ENCODE results near the gene PIMREG.

The PIMREG gene

GRCh38 chr17:6435968-6436367 is 8.3 kb upstream of the PIMREG start:
- H3K79me2 ChIP-seq, result no peaks in the 10 kb centered on the region
- TF ChIP-seq CTCF (IDR thresholded peaks at IDR 0.05), result peak; percentile 74
- H3K27me3 ChIP-seq (ENCODE audit: control insufficient read depth, insufficient read depth, low read length), result no peaks in the 10 kb centered on the region
- no peak overlapping the region for H3K4me3 ChIP-seq (ENCODE audit: low read depth, low read length)
- H3K4me2 ChIP-seq (ENCODE audit: low read length), result no peak overlapping the region
- H3K4me1 ChIP-seq, result no peaks in the 10 kb centered on the region
- no peaks in the 10 kb centered on the region for H3K36me3 ChIP-seq (ENCODE audit: control insufficient read depth, insufficient read depth, low read length)
- no peak overlapping the region for H2AFZ ChIP-seq
- H3K9ac ChIP-seq, result no peak overlapping the region
- no peak overlapping the region for H3K27ac ChIP-seq
- no peaks in the 10 kb centered on the region for H3K9me3 ChIP-seq (ENCODE audit: control insufficient read depth, low read length)

- H3K36me3 ChIP-seq (ENCODE audit: control insufficient read depth, insufficient read depth, low read length), result no peaks in the 10 kb centered on the region
- H3K27ac ChIP-seq, result no peak overlapping the region
- no peaks in the 10 kb centered on the region for H3K4me1 ChIP-seq
- H3K79me2 ChIP-seq, result no peaks in the 10 kb centered on the region
- no peak overlapping the region for H3K4me2 ChIP-seq (ENCODE audit: low read length)
- H2AFZ ChIP-seq, result no peak overlapping the region
- no peak for TF ChIP-seq CTCF (IDR thresholded peaks at IDR 0.05)
- no peak overlapping the region for H3K4me3 ChIP-seq (ENCODE audit: low read depth, low read length)
- H3K27me3 ChIP-seq (ENCODE audit: control insufficient read depth, insufficient read depth, low read length), result no peaks in the 10 kb centered on the region
- H3K9me3 ChIP-seq (ENCODE audit: control insufficient read depth, low read length), result no peaks in the 10 kb centered on the region
- H3K9ac ChIP-seq, result no peak overlapping the region
Observed at GRCh38 chr17:6437466-6437865, 6.8 kb upstream of the PIMREG start.

GRCh38 chr17:6437956-6438355 is 6.3 kb upstream of the PIMREG start:
- no peak overlapping the region for H2AFZ ChIP-seq
- H3K36me3 ChIP-seq (ENCODE audit: control insufficient read depth, insufficient read depth, low read length), result no peaks in the 10 kb centered on the region
- H3K27ac ChIP-seq, result no peak overlapping the region
- H3K27me3 ChIP-seq (ENCODE audit: control insufficient read depth, insufficient read depth, low read length), result no peaks in the 10 kb centered on the region
- H3K4me1 ChIP-seq, result no peaks in the 10 kb centered on the region
- no peak overlapping the region for H3K9ac ChIP-seq
- no peaks in the 10 kb centered on the region for H3K79me2 ChIP-seq
- no peak overlapping the region for H3K4me2 ChIP-seq (ENCODE audit: low read length)
- no peaks in the 10 kb centered on the region for H3K9me3 ChIP-seq (ENCODE audit: control insufficient read depth, low read length)
- H3K4me3 ChIP-seq (ENCODE audit: low read depth, low read length), result no peak overlapping the region
- TF ChIP-seq CTCF (IDR thresholded peaks at IDR 0.05), result no peak

- Histone ChIP-seq H3K4me2 (ENCODE audit: low read length) (no peak overlapping the region), H3K4me1 (peaks cover 5% of the 10 kb centered on the region), H3K9ac (no peak overlapping the region), H3K27me3 (ENCODE audit: control insufficient read depth, insufficient read depth, low read length) (no peaks in the 10 kb centered on the region), H3K79me2 (no peaks in the 10 kb centered on the region), H3K4me3 (ENCODE audit: low read depth, low read length) (no peak overlapping the region), H2AFZ (no peak overlapping the region), H3K27ac (no peak overlapping the region), H3K36me3 (ENCODE audit: control insufficient read depth, insufficient read depth, low read length) (no peaks in the 10 kb centered on the region), H3K9me3 (ENCODE audit: control insufficient read depth, low read length) (no peaks in the 10 kb centered on the region)
- TF ChIP-seq CTCF (IDR thresholded peaks at IDR 0.05), result no peak
Observed at GRCh38 chr17:6439951-6440350, 4.3 kb upstream of the PIMREG start.

- Histone ChIP-seq H2AFZ (no peak overlapping the region), H3K9ac (no peak overlapping the region), H3K4me1 (peaks cover 5% of the 10 kb centered on the region), H3K27me3 (ENCODE audit: control insufficient read depth, insufficient read depth, low read length) (no peaks in the 10 kb centered on the region), H3K79me2 (no peaks in the 10 kb centered on the region), H3K4me2 (ENCODE audit: low read length) (no peak overlapping the region), H3K4me3 (ENCODE audit: low read depth, low read length) (no peak overlapping the region), H3K27ac (no peak overlapping the region), H3K9me3 (ENCODE audit: control insufficient read depth, low read length) (no peaks in the 10 kb centered on the region), H3K36me3 (ENCODE audit: control insufficient read depth, insufficient read depth, low read length) (no peaks in the 10 kb centered on the region)
- no peak for TF ChIP-seq CTCF (IDR thresholded peaks at IDR 0.05)
Observed at GRCh38 chr17:6442775-6443174, 1.5 kb upstream of the PIMREG start.

Measured in parathyroid adenoma (tissue), 2 donors.